ENCODE results near the gene GPRC5D. TPM values are rescaled to one million over a fixed set of nuclear protein-coding genes. Genes with fewer than 3 reads are reported as not detected.

GPRC5D gene
- polyA plus RNA-seq, 3 donors, result 0.49 TPM; not detected in 2

DNA sequence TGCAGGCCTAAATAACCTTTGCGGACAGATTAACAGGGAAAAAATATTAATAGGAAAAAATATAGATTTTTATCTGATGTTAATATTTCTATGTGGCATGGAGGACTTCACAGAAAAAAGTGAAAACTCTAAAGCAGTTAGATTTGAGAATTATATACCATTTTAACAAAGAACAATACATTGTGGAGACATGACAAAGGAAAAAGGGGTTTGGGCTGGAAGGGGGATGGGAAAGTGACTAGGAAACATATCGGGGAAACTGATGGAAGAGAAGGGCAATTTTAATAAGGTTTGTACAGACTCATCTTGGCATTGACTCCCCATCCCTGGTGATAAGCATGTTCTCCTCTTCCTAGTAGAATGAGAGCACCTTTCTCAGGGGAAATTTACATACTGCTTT is 21.0 kb upstream of the GPRC5D start:
- H3K9me3 ChIP-seq (replicated peaks in 1 of 2; ENCODE audit: control insufficient read depth in 1 of 2, insufficient read depth in 1 of 2, low read length in 2 of 2), result peaks cover 11 to 12% of the 10 kb centered on the region in 2 donors
- WGBS (ENCODE audit: insufficient coverage), result no CpG with 5 or more reads among the region's 2 CpGs
- H4K20me1 ChIP-seq (ENCODE audit: insufficient read depth, low read length), result no peaks in the 10 kb centered on the region
- no peaks in the 10 kb centered on the region for H3K4me1 Mint-ChIP-seq
- H3K36me3 Mint-ChIP-seq, result peaks cover 61 to 68% of the 10 kb centered on the region in 2 donors
- intact Hi-C loops (cut with micrococcal nuclease), result no loop called here
- no peak overlapping the region for H3K4me3 Mint-ChIP-seq
- H3K27ac Mint-ChIP-seq, result no peak overlapping the region
- no peak overlapping the region for H3K4me2 ChIP-seq (replicated peaks; ENCODE audit: extremely low read depth, low read length, poor library complexity, severe bottlenecking)
- H3K27me3 Mint-ChIP-seq (ENCODE audit: low read depth in 3 of 3), result no peaks in the 10 kb centered on the region
- no peak overlapping the region for H3K9ac ChIP-seq (ENCODE audit: insufficient read depth, low read length, poor library complexity, severe bottlenecking)
- H3K4me1 ChIP-seq (ENCODE audit: control insufficient read depth in 1 of 2, insufficient read depth in 2 of 2, low read length in 2 of 2), result no peaks in the 10 kb centered on the region
- H3K27me3 ChIP-seq (ENCODE audit: control insufficient read depth in 2 of 2, insufficient read depth in 2 of 2, low read length in 2 of 2), result no peaks in the 10 kb centered on the region
- TF ChIP-seq, protein P1, sequence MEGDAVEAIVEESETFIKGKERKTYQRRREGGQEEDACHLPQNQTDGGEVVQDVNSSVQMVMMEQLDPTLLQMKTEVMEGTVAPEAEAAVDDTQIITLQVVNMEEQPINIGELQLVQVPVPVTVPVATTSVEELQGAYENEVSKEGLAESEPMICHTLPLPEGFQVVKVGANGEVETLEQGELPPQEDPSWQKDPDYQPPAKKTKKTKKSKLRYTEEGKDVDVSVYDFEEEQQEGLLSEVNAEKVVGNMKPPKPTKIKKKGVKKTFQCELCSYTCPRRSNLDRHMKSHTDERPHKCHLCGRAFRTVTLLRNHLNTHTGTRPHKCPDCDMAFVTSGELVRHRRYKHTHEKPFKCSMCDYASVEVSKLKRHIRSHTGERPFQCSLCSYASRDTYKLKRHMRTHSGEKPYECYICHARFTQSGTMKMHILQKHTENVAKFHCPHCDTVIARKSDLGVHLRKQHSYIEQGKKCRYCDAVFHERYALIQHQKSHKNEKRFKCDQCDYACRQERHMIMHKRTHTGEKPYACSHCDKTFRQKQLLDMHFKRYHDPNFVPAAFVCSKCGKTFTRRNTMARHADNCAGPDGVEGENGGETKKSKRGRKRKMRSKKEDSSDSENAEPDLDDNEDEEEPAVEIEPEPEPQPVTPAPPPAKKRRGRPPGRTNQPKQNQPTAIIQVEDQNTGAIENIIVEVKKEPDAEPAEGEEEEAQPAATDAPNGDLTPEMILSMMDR (IDR thresholded peaks at IDR 0.05), result no peak
- H3K4me3 ChIP-seq (replicated peaks in 1 of 3; ENCODE audit: low read depth in 2 of 3, low read length in 3 of 3), result no peak overlapping the region
- DNase-seq, result no peak
- no peak overlapping the region for H3K27ac ChIP-seq (ENCODE audit: low read depth in 1 of 2, low read length in 2 of 2)
- H3K36me3 ChIP-seq (replicated peaks in 1 of 2; ENCODE audit: control insufficient read depth in 1 of 2, insufficient read depth in 2 of 2, low read length in 2 of 2), result peaks cover 27 to 71% of the 10 kb centered on the region in 2 donors
- H3K79me2 ChIP-seq (ENCODE audit: insufficient read depth, low read length), result no peaks in the 10 kb centered on the region
- peaks cover 8 to 17% (median 13%) of the 10 kb centered on the region in 7 donors for H3K9me3 Mint-ChIP-seq
- H2AFZ ChIP-seq (ENCODE audit: insufficient read depth, low read depth, low read length, poor library complexity, severe bottlenecking), result no peak overlapping the region

DNA sequence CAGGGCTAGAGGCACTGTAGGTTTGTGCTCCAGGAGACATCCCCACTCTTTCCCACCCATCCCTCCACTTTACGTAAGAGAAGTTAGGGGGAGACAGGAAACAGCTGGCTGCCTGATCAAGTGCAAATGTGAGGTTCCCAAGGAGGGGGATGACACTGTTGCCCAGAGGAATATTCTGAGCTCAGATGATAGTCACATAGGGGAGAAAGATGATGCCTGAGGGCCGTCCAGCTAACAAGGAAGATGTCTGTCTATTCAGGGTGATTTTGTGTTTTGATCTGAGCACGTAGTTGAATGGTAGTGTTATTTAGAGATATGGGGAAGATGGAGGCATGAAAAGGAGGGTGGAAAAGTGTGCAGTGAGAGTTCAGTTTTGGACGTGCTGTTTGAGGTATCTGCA is 13.9 kb upstream of the GPRC5D start:
- TF ChIP-seq, protein P1 (IDR thresholded peaks at IDR 0.05), result no peak
- intact Hi-C loops (cut with micrococcal nuclease), result no loop called here
- Histone ChIP-seq H3K27ac (ENCODE audit: low read depth in 1 of 2, low read length in 2 of 2) (no peak overlapping the region), H3K4me2 (replicated peaks; ENCODE audit: extremely low read depth, low read length, poor library complexity, severe bottlenecking) (no peak overlapping the region), H3K4me3 (replicated peaks in 1 of 3; ENCODE audit: low read depth in 2 of 3, low read length in 3 of 3) (no peak overlapping the region), H4K20me1 (ENCODE audit: insufficient read depth, low read length) (no peaks in the 10 kb centered on the region), H3K79me2 (ENCODE audit: insufficient read depth, low read length) (no peaks in the 10 kb centered on the region), H2AFZ (ENCODE audit: insufficient read depth, low read depth, low read length, poor library complexity, severe bottlenecking) (no peak overlapping the region), H3K36me3 (replicated peaks in 1 of 2; ENCODE audit: control insufficient read depth in 1 of 2, insufficient read depth in 2 of 2, low read length in 2 of 2) (peaks cover 0 to 7% of the 10 kb centered on the region in 2 donors), H3K9ac (ENCODE audit: insufficient read depth, low read length, poor library complexity, severe bottlenecking) (no peak overlapping the region), H3K9me3 (replicated peaks in 1 of 2; ENCODE audit: control insufficient read depth in 1 of 2, insufficient read depth in 1 of 2, low read length in 2 of 2) (no peaks in the 10 kb centered on the region), H3K27me3 (ENCODE audit: control insufficient read depth in 2 of 2, insufficient read depth in 2 of 2, low read length in 2 of 2) (no peaks in the 10 kb centered on the region), H3K4me1 (ENCODE audit: control insufficient read depth in 1 of 2, insufficient read depth in 2 of 2, low read length in 2 of 2) (peaks cover 7 to 9% of the 10 kb centered on the region in 2 donors)
- H3K36me3 Mint-ChIP-seq, result peaks cover 17 to 24% of the 10 kb centered on the region in 2 donors
- no peak overlapping the region for H3K27ac Mint-ChIP-seq
- no peak overlapping the region for H3K4me3 Mint-ChIP-seq
- H3K4me1 Mint-ChIP-seq, result peaks cover 10% of the 10 kb centered on the region
- WGBS (ENCODE audit: insufficient coverage), result 76% methylated on average over 2 of the region's 4 CpGs
- peaks cover 0 to 2% (median 1%) of the 10 kb centered on the region in 3 donors for H3K27me3 Mint-ChIP-seq (ENCODE audit: low read depth in 3 of 3)
- H3K9me3 Mint-ChIP-seq, result peaks cover 0 to 2% (median 0%) of the 10 kb centered on the region in 7 donors
- no peak for DNase-seq
